GM06990 (cell line): ENCODE results near the gene CAMTA1.

Source experiments
- DNase-seq: peaks from one replicate; pipeline ENCODE4 v3.0.0-alpha.2; 2011; ENCODE audit not compliant: insufficient read length; ENCODE audit errors: extremely low read depth
- H3K27me3 ChIP-seq: replicated peaks from 2 replicates; pipeline ENCODE4 v1.6.0; 2011; ENCODE audit warnings: low read length; ENCODE audit not compliant: control insufficient read depth, insufficient read depth
- H3K36me3 ChIP-seq: 2 replicates; pipeline ENCODE4 v1.5.1; 2011; ENCODE audit warnings: low read length; ENCODE audit not compliant: control insufficient read depth, insufficient read depth
- H3K4me3 ChIP-seq: replicated peaks from 2 replicates; pipeline ENCODE4 v1.5.1; 2011; ENCODE audit warnings: low read depth, mild to moderate bottlenecking, control low read depth, low read length
- TF ChIP-seq, protein P1 (sequence below): IDR thresholded peaks from 2 replicates; pipeline ENCODE4 v1.5.1; 2011; ENCODE audit warnings: low read length, control low read depth, mild to moderate bottlenecking, inconsistent platforms; ENCODE audit not compliant: insufficient read depth, poor library complexity, severe bottlenecking

Gene CAMTA1

DNA sequence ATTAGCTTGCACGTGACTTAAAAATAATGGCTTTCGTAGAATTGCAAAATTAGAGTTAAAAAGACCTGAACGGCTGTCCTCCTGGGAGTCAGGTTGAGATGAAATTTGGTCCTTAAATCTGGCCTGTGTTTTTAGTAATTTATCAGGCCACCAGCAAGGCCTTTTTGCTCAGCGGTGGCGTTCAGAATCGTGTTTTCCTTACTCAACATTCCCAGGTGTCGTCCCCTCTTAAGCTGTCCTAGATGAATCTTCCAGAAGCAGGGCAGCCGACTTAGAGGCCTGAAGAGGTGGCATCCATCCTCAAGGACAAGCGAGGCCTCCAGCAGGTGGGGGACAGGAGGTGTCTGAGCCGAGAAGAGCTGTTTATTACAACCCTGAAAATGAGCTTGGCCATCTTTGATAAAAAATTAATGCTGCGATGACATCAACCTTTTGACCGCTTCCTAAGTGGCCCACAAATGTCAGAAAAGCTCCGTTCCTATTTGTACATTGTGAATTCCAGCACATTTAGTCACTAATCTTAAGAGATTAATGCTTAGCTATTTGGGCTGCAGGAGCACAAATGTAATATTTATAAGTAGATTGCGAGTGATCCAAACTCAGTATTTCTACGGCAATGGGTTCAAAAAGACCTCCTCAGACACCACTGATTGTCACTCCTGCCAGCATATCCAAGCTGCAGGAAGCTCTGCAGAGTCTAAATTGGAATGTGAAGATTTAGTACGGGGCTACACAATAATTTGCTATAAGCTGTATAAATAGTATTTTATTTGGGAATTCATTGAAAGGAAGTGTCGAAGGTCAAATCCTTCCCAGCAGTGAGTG lies 641.7 kb downstream of the CAMTA1 start:
- H3K36me3 ChIP-seq = no peaks in the 10 kb centered on the region
- H3K27me3 ChIP-seq = no peaks in the 10 kb centered on the region
- DNase-seq = no peak
- TF ChIP-seq, protein P1, sequence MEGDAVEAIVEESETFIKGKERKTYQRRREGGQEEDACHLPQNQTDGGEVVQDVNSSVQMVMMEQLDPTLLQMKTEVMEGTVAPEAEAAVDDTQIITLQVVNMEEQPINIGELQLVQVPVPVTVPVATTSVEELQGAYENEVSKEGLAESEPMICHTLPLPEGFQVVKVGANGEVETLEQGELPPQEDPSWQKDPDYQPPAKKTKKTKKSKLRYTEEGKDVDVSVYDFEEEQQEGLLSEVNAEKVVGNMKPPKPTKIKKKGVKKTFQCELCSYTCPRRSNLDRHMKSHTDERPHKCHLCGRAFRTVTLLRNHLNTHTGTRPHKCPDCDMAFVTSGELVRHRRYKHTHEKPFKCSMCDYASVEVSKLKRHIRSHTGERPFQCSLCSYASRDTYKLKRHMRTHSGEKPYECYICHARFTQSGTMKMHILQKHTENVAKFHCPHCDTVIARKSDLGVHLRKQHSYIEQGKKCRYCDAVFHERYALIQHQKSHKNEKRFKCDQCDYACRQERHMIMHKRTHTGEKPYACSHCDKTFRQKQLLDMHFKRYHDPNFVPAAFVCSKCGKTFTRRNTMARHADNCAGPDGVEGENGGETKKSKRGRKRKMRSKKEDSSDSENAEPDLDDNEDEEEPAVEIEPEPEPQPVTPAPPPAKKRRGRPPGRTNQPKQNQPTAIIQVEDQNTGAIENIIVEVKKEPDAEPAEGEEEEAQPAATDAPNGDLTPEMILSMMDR = no peak
- H3K4me3 ChIP-seq = no peak overlapping the region

DNA sequence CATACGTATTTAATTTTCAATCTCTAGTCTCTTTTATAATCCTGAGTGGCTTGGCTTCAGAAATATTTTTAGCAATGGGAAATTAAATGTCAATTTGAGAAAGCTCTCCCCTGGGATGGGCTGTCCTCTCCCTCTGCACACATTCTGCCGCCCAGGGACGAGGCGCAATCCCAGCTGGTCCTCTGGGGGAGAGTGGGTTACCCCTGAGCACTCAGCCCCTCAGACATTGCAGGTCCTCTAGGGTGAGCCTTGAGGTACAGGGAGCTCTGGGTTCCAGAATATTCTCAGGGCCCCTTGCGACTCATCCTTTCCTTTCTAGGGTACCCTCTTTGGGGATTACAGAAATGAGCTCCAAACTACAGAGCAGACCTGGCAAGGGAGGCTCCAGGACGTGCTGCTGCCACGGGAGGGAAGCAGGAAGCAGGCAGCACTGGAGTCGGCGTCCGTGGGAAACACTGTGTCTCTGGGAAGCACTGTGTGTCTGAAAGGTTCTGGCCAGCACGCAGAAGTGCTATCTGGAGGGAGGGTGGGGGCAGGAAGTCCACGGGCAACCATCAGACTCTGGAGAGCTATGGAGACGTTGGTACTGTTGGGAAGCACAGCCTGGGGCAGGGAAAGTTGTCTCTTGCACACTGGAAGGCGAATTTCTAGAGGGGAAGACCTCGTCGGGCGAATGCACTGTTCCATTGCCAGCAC lies 642.5 kb downstream of the CAMTA1 start:
- no peak for DNase-seq
- Histone ChIP-seq H3K27me3 (no peaks in the 10 kb centered on the region), H3K36me3 (no peaks in the 10 kb centered on the region), H3K4me3 (no peak overlapping the region)
- TF ChIP-seq, protein P1 = no peak

DNA sequence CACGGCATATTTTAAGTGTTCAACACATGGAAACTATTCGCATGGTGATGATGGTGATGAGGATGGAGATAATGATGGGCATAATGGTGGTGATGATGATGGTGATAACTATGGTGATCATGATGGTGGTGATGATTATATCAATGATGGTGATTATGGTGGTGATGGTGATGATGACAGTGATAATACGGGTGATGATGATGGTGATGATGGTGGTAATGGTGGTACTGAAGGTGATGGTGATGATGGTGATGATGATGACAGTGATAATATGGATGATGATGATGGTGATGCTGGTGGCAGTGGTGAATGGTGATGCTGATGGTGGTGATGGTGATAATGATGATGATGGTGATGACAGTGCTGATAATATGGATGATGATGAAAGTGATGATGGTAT lies 644.0 kb downstream of the CAMTA1 start:
- Histone ChIP-seq H3K36me3 (no peaks in the 10 kb centered on the region), H3K27me3 (no peaks in the 10 kb centered on the region), H3K4me3 (no peak overlapping the region)
- TF ChIP-seq, protein P1 = no peak
- DNase-seq = no peak

DNA sequence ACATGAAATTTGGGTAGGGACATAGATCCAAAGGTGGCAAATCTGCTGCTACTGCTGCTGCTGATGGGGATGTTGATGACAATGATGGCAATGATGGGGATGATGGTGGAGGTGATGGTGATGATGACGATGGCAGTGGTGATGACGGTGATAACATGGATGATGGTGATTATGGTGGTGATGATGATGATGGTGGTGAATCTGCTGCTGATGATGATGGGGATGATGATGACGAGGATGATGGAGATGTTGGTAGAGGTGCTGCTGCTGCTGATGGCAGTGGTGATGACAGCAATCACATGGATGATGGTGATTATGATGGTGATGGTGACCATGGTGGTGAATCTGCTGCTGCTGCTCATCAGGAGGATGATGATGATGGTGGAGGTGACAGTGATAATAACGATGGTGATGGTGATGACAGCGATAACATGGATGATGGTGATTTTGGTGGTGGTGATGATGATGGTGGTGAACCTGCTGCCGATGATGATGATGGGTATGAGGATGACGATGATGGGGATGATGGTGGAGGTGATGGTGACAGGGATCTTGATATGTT lies 644.9 kb downstream of the CAMTA1 start:
- H3K4me3 ChIP-seq = no peak overlapping the region
- no peak for DNase-seq
- no peaks in the 10 kb centered on the region for H3K36me3 ChIP-seq
- H3K27me3 ChIP-seq = no peaks in the 10 kb centered on the region
- TF ChIP-seq, protein P1 = no peak

DNA sequence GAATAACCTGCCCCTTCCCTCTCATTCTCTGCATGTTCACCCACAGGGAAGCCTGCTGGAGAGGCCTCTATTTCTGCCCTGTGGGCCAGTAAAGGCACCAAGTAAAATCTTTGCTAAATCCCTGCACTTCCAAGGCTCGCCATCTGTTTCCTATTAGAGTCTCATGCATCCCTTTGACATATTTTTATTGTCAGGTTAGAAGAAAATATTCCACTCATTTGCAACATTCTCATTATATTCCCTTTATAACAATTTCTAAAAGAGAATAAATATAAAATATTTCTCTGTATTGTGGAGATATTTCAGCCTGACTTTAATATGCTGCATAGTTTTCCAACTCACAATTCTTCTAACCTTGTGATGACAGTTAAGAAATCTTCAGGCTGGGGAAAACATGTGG lies 645.4 kb downstream of the CAMTA1 start:
- H3K27me3 ChIP-seq = no peaks in the 10 kb centered on the region
- TF ChIP-seq, protein P1 = no peak
- DNase-seq = no peak
- no peaks in the 10 kb centered on the region for H3K36me3 ChIP-seq
- H3K4me3 ChIP-seq = no peak overlapping the region
